NCI-H1930 (cell line): Measurements from ENCODE around the gene CPXM2.

Experiments
- DNase-seq, 2 experiments: peaks; one replicate each; lab custom pipeline; 2025; lab: John Stamatoyannopoulos, UW

Gene CPXM2

GRCh38 chr10:123904834-123905409, 13.3 kb upstream of the CPXM2 start:
- no peak for DNase-seq

GRCh38 chr10:123903621-123904020, 12.0 kb upstream of the CPXM2 start:
- DNase-seq = no peak

GRCh38 chr10:123901621-123902020, 10.0 kb upstream of the CPXM2 start:
- no peak for DNase-seq

- DNase-seq = no peak
Measured at GRCh38 chr10:123897146-123897545, 5.5 kb upstream of the CPXM2 start.

- DNase-seq = no peak
Measured at GRCh38 chr10:123896246-123896927, 4.8 kb upstream of the CPXM2 start.

- DNase-seq = no peak
Measured at GRCh38 chr10:123893651-123894050, 2.0 kb upstream of the CPXM2 start.

- no peak for DNase-seq
Measured at GRCh38 chr10:123890756-123891143, 857 bp downstream of the CPXM2 start.

GRCh38 chr10:123890226-123890625, 1.4 kb downstream of the CPXM2 start:
- DNase-seq = no peak

GRCh38 chr10:123889821-123890220, 1.8 kb downstream of the CPXM2 start:
- no peak for DNase-seq

- DNase-seq = no peak
Measured at GRCh38 chr10:123888751-123889150, 2.9 kb downstream of the CPXM2 start.

GRCh38 chr10:123888256-123888655, 3.4 kb downstream of the CPXM2 start:
- DNase-seq = no peak

- DNase-seq = no peak
Measured at GRCh38 chr10:123886292-123886691, 5.3 kb downstream of the CPXM2 start.

- no peak for DNase-seq
Measured at GRCh38 chr10:123885406-123886170, 6.0 kb downstream of the CPXM2 start.

- no peak for DNase-seq
Measured at GRCh38 chr10:123884907-123885381, 6.7 kb downstream of the CPXM2 start.

GRCh38 chr10:123884351-123884906, 7.2 kb downstream of the CPXM2 start:
- DNase-seq = no peak

GRCh38 chr10:123883673-123884320, 7.8 kb downstream of the CPXM2 start:
- DNase-seq = no peak

- no peak for DNase-seq
Measured at GRCh38 chr10:123882681-123883445, 8.7 kb downstream of the CPXM2 start.

GRCh38 chr10:123882177-123882576, 9.4 kb downstream of the CPXM2 start:
- DNase-seq = no peak

GRCh38 chr10:123879606-123880257, 11.9 kb downstream of the CPXM2 start:
- no peak for DNase-seq

GRCh38 chr10:123878666-123879303, 12.8 kb downstream of the CPXM2 start:
- no peak for DNase-seq
